ENCODE data around the gene TLCD2. TPM values are rescaled to one million over a fixed set of nuclear protein-coding genes. Genes with fewer than 3 reads are reported as not detected.

The TLCD2 gene
- total and polyA plus RNA-seq, 9 of the 15 experiments (the other 6 are each of a cell fraction or from before 2014, with no cell fraction given): 0.10 to 0.89 (median 0.58) TPM

GRCh38 chr17:1724869-1725641 is 14.9 kb upstream of the TLCD2 start (continued):
- TF ChIP-seq PHF20 (IDR thresholded peaks at IDR 0.05; ENCODE audit: partially characterized antibody): peak; percentile 17
- no peak for TF ChIP-seq NR2C2 (CRISPR knock-in tag; IDR thresholded peaks at IDR 0.05)
- 0 out of 2 replicates have a peak, but pooled peaks have one; percentile 5 for TF ChIP-seq NR2C2 (tag; IDR thresholded peaks at IDR 0.05)
- no peak for TF ChIP-seq JUN (IDR thresholded peaks at IDR 0.05; ENCODE audit: borderline replicate concordance, low read depth, low read length)
- TF ChIP-seq JUN (CRISPR knock-in tag; IDR thresholded peaks at IDR 0.05; ENCODE audit: borderline replicate concordance): no peak
- peak; percentile 13 for TF ChIP-seq MAX (CRISPR knock-in tag; IDR thresholded peaks at IDR 0.05)
- TF ChIP-seq SAP30 (IDR thresholded peaks at IDR 0.05; ENCODE audit: borderline replicate concordance, insufficient read depth, low read depth, low read length, poor library complexity, severe bottlenecking): peak; percentile 32
- TF ChIP-seq TRIM24 (IDR thresholded peaks at IDR 0.05): no peak
- 0 out of 2 replicates have a peak, but pooled peaks have one; percentile 4 for TF ChIP-seq SPI1 (IDR thresholded peaks at IDR 0.05; ENCODE audit: borderline replicate concordance, low read depth, low read length)
- TF ChIP-seq ZBTB43 (CRISPR knock-in tag; IDR thresholded peaks at IDR 0.05): no peak
- no peak for TF ChIP-seq TCF7 (IDR thresholded peaks at IDR 0.05; ENCODE audit: borderline replicate concordance)
- TF ChIP-seq GABPB1 (CRISPR knock-in tag; IDR thresholded peaks at IDR 0.05): peak; percentile 53; the same call in 1 of the 2 replicates
- TF ChIP-seq MTA3 (IDR thresholded peaks at IDR 0.05; ENCODE audit: borderline replicate concordance): 0 out of 2 replicates have a peak, but pooled peaks have one; percentile 29
- TF ChIP-seq ARID4B (CRISPR knock-in tag; IDR thresholded peaks at IDR 0.05): peak; percentile 81; the same call in 1 of the 2 replicates
- peak; percentile 67 for TF ChIP-seq RBFOX2 (IDR thresholded peaks at IDR 0.05; ENCODE audit: low read depth, low read length)
- TF ChIP-seq HOMEZ (CRISPR knock-in tag; IDR thresholded peaks at IDR 0.05): no peak
- TF ChIP-seq L3MBTL2 (IDR thresholded peaks at IDR 0.05): peak; percentile 55; the same call in 1 of the 2 replicates
- TF ChIP-seq MYC (IDR thresholded peaks at IDR 0.05; ENCODE audit: low read depth, low read length): 0 out of 2 replicates have a peak, but pooled peaks have one; percentile 38
- TF ChIP-seq MYC (CRISPR knock-in tag; IDR thresholded peaks at IDR 0.05; ENCODE audit: borderline replicate concordance, low read depth): no peak
- no peak for TF ChIP-seq TEAD1 (CRISPR knock-in tag; IDR thresholded peaks at IDR 0.05)
- TF ChIP-seq GATAD2A (IDR thresholded peaks at IDR 0.05): no peak
